LNCAP (cell line): ENCODE results near the gene PLEKHA8.

ENCODE experiments used
- TF ChIP-seq, protein P1 (sequence below): fragments of 450-650 bp; IDR thresholded peaks from 2 replicates; pipeline ENCODE4 v1.5.1; 2017; ENCODE audit warnings: mild to moderate bottlenecking

PLEKHA8 gene

DNA sequence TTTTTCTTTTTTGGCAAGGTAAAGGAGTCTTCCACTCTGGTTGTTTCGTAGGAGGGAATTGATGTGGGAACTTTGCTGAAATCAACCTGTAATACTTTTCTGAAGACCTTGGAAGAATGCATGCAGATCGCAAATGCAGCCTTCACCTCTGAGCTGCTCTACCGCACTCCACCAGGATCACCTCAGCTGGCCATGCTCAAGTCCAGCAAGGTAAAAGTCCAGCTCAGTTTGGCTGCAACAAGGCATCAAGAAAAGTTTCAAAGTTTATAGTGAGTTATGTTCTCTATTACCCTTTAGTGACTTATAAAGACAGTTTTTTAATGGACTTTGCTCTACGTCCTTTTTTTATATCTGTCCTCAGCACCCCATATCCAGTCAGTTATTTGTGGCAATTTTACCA, 21.0 kb downstream of the PLEKHA8 start:
- TF ChIP-seq, protein P1, sequence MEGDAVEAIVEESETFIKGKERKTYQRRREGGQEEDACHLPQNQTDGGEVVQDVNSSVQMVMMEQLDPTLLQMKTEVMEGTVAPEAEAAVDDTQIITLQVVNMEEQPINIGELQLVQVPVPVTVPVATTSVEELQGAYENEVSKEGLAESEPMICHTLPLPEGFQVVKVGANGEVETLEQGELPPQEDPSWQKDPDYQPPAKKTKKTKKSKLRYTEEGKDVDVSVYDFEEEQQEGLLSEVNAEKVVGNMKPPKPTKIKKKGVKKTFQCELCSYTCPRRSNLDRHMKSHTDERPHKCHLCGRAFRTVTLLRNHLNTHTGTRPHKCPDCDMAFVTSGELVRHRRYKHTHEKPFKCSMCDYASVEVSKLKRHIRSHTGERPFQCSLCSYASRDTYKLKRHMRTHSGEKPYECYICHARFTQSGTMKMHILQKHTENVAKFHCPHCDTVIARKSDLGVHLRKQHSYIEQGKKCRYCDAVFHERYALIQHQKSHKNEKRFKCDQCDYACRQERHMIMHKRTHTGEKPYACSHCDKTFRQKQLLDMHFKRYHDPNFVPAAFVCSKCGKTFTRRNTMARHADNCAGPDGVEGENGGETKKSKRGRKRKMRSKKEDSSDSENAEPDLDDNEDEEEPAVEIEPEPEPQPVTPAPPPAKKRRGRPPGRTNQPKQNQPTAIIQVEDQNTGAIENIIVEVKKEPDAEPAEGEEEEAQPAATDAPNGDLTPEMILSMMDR: no peak

DNA sequence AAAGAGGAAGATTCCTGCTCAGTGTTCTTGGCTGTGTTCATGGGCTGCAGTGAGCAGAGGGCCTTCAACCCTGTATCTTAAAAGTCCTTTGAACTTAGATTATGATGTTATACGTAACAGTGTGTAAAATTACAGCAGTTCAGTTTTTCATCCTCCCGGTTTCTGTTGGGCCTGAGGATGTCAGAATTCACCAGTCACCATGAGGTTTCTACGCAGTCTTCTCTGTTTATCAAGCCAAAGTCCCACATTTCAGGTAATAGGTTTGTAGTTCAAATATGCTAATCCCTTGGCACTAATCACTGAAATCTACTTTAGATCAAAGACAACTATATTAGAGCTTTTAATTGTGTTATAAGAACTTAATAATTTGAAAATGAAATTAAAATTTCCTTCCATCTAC, 24.9 kb downstream of the PLEKHA8 start:
- TF ChIP-seq, protein P1: no peak

DNA sequence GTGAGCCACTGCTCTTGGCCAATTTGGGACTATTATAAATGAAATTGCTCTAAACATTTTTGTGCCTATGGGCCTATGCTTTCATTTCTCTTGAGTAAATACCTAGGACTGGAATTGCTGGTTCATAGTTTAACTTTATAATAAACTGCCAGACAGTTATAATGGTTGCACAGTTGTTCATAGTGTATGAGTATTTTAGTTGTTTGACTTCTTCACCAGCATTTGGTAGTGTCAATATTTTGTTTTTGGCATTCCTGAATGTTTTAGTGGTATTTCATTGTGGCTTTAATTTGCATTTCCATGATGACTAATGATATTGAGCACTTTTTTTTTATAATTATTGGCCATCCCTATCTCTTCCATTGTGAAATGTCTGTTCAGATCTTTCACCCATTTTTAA, 29.5 kb downstream of the PLEKHA8 start:
- TF ChIP-seq, protein P1: no peak

DNA sequence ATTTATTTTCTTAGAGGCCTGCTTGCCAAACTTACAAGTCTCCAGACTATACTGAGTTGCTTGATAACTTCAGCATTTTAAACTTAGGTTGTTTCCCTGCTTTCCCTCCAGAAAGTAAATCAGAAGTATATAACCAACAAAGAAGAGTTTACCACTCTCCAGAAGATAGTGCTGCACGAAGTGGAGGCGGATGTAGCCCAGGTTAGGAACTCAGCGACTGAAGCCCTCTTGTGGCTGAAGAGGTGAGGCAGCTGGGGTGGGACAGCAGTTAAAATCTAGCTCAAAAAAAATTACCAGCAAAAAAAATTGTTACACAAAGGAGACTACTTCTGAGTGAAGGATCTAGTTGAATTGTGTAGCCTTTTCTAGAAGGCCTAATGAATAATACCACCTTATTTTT, 33.6 kb downstream of the PLEKHA8 start:
- TF ChIP-seq, protein P1: peak; percentile 67

DNA sequence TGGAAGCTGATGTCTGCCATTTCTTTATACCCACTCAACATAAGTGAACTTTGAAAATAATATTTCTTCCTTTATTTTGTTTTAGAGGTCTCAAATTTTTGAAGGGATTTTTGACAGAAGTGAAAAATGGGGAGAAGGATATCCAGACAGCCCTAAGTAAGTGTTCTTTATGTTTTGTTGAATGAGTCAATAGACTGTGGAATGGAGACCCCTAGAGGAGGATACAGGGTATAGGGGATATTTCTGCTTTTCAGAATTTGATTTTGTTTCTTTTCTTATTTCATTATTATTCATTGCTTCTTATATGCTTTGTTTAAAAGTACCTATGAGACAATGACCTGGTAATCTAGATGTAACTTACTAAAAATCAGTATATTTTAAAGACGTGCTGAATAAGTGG, 34.4 kb downstream of the PLEKHA8 start:
- TF ChIP-seq, protein P1: peak; percentile 60

DNA sequence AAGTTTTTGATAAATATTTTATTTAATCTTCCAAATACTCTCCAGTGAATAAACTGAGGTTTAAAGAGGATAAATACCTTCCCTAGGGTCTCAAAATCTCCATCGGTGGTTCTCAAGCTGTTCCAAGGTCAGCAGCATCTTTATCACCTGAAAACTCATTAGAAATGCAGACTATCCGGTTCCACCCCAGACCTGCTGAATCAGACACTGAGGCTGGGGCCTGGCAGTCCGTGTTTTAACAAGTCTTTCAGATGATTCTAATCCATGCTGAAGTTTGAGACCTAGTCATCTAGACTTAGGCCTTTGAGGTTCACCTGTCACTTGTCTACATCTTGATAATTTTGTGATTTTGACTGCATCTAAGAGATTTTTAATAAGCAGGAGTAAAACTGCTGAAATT, 37.5 kb downstream of the PLEKHA8 start:
- TF ChIP-seq, protein P1: no peak

DNA sequence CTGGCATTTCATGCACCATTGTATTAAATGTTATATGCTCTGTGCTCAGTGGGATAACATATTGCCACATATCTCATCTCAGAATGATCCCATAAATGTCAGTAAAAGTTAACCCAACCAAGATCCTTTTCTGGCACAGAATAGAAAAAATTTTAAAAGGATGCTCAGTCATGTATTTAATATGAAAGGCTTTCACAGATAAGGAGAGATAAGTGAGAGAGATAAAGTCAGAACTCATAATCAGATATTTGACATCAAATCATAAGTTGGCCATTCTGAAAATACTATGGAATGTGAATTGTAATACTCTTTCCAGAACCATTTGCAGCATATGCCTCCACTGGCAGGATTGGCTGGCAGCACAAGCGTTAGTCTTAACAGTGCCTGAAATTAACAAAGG, 38.5 kb downstream of the PLEKHA8 start:
- TF ChIP-seq, protein P1: no peak

DNA sequence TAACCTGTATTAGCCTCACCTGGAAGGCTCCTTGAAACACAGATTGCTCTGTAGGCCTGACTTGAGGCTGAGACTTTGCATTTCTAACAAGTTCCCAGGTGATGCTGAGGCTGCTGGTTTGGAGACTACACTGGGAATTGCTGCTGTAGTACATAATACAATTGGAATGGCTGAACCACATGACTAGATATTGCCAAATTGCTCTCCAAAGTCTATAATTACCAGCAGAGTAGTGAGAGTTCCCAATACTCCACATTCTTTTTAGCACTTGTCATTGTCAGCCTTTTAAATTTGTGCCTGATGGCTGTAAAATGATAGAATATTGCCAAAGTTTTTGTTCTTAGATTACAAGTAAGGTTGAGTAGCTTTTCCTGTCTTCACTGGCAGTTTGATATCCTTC, 39.9 kb downstream of the PLEKHA8 start:
- TF ChIP-seq, protein P1: no peak
